Osteoblast (primary cell): ENCODE measurements around the gene NUP62. TPM values are rescaled to one million over a fixed set of nuclear protein-coding genes. Genes with fewer than 3 reads are reported as not detected.

Experiments used
- DNase-seq: peaks from one replicate; pipeline ENCODE4 v3.0.0; 2011; ENCODE audit warnings: low spot score, mixed read lengths; ENCODE audit not compliant: insufficient read length; ENCODE audit errors: missing footprints
- H2AFZ ChIP-seq: 2 replicates; pipeline ENCODE4 v1.6.0; 2011; ENCODE audit warnings: mild to moderate bottlenecking, low read length
- H3K27ac ChIP-seq: 2 replicates; pipeline ENCODE4 v1.5.1; 2011; ENCODE audit warnings: mild to moderate bottlenecking, low read depth, low read length, moderate library complexity
- H3K27me3 ChIP-seq: 2 replicates; pipeline ENCODE4 v1.6.0; 2012; ENCODE audit warnings: mild to moderate bottlenecking, control low read depth, inconsistent platforms, low read length, moderate library complexity; ENCODE audit not compliant: insufficient read depth
- H3K36me3 ChIP-seq: 2 replicates; pipeline ENCODE4 v1.5.1; 2011; ENCODE audit warnings: mild to moderate bottlenecking, low read length, control low read depth, moderate library complexity; ENCODE audit not compliant: insufficient read depth
- H3K4me1 ChIP-seq: 2 replicates; pipeline ENCODE4 v1.5.1; 2011; ENCODE audit warnings: mild to moderate bottlenecking, low read length, control low read depth, moderate library complexity; ENCODE audit not compliant: insufficient read depth
- H3K4me2 ChIP-seq: 2 replicates; pipeline ENCODE4 v1.6.0; 2011; ENCODE audit warnings: mild to moderate bottlenecking, low read length; ENCODE audit not compliant: insufficient read depth
- H3K4me3 ChIP-seq: fragments of 200-600 bp; sonication (generic); 3 replicates; pipeline ENCODE4 v1.5.1; 2012; ENCODE audit warnings: mild to moderate bottlenecking, low read length, inconsistent platforms; ENCODE audit not compliant: insufficient read depth
- H3K79me2 ChIP-seq: 2 replicates; pipeline ENCODE4 v1.6.0; 2012; ENCODE audit warnings: mild to moderate bottlenecking, low read length, control low read depth, inconsistent platforms; ENCODE audit not compliant: insufficient read depth
- H3K9me3 ChIP-seq: 2 replicates; pipeline ENCODE4 v1.5.1; 2011; ENCODE audit warnings: low read depth, low read length, control low read depth
- H4K20me1 ChIP-seq: 2 replicates; pipeline ENCODE4 v1.6.0; 2012; ENCODE audit warnings: mild to moderate bottlenecking, low read length, control low read depth; ENCODE audit not compliant: insufficient read depth
- CTCF ChIP-seq: IDR thresholded peaks from 2 replicates; pipeline ENCODE4 v1.5.1; 2011; ENCODE audit warnings: mild to moderate bottlenecking, low read depth, low read length, moderate library complexity; ENCODE audit errors: extremely low read depth
- total RNA-seq: library from RNA; depleted of rRNA; stranded (reverse); fragments of >200 nt; gene quantifications from 2 replicates; pipeline ENCODE4 v1.2.3, GENCODE V29; 2012

The NUP62 gene
- total RNA-seq, 1 donor, result 22.8 TPM

- Histone ChIP-seq H3K27ac (peak overlapping the region; percentile 69), H3K79me2 (peaks cover 60% of the 10 kb centered on the region), H3K4me2 (peak overlapping the region; percentile 94), H4K20me1 (peaks cover 19% of the 10 kb centered on the region), H3K36me3 (peaks cover 24% of the 10 kb centered on the region), H3K27me3 (no peaks in the 10 kb centered on the region), H3K4me1 (peaks cover 33% of the 10 kb centered on the region), H2AFZ (peak overlapping the region; percentile 84), H3K9me3 (no peaks in the 10 kb centered on the region), H3K4me3 (peak overlapping the region; percentile 74)
- TF ChIP-seq CTCF, result no peak
- no peak for DNase-seq
Observed at GRCh38 chr19:49869009-49869483, 60.3 kb downstream of the NUP62 start.

- H3K27ac ChIP-seq, result peak within 1 kb of the TSS; percentile 91
- H3K4me1 ChIP-seq, result peaks cover 33% of the 10 kb centered on the region
- no peaks in the 10 kb centered on the region for H3K9me3 ChIP-seq
- no peaks in the 10 kb centered on the region for H3K27me3 ChIP-seq
- peaks cover 59% of the 10 kb centered on the region for H3K79me2 ChIP-seq
- TF ChIP-seq CTCF, result no peak
- H3K4me3 ChIP-seq, result peak within 1 kb of the TSS; percentile 95
- peak within 1 kb of the TSS; percentile 94 for H3K4me2 ChIP-seq
- H4K20me1 ChIP-seq, result peaks cover 23% of the 10 kb centered on the region
- DNase-seq, result peak; percentile 99
- peak within 1 kb of the TSS; percentile 87 for H2AFZ ChIP-seq
- peaks cover 37% of the 10 kb centered on the region for H3K36me3 ChIP-seq
Observed at GRCh38 chr19:49866933-49867782, 62.1 kb downstream of the NUP62 start, which contains the start of gene PNKP. Gene PNKP (minus strand): TSS chr19:49867576. CDS start chr19:49867204, 372 bp downstream.

GRCh38 chr19:49864890-49865289 lies 64.4 kb downstream of the NUP62 start:
- TF ChIP-seq CTCF, result no peak
- no peak overlapping the region for H3K4me3 ChIP-seq
- peak overlapping the region; percentile 94 for H3K4me2 ChIP-seq
- peaks cover 26% of the 10 kb centered on the region for H3K4me1 ChIP-seq
- no peak overlapping the region for H2AFZ ChIP-seq
- no peak overlapping the region for H3K27ac ChIP-seq
- DNase-seq, result no peak
- H3K36me3 ChIP-seq, result peaks cover 36% of the 10 kb centered on the region
- peaks cover 41% of the 10 kb centered on the region for H3K79me2 ChIP-seq
- peaks cover 29% of the 10 kb centered on the region for H4K20me1 ChIP-seq
- H3K9me3 ChIP-seq, result no peaks in the 10 kb centered on the region
- no peaks in the 10 kb centered on the region for H3K27me3 ChIP-seq

GRCh38 chr19:49863935-49864320 lies 65.4 kb downstream of the NUP62 start:
- DNase-seq, result no peak
- no peak for TF ChIP-seq CTCF
- Histone ChIP-seq H3K4me3 (no peak overlapping the region), H3K79me2 (peaks cover 41% of the 10 kb centered on the region), H3K27me3 (no peaks in the 10 kb centered on the region), H3K36me3 (peaks cover 40% of the 10 kb centered on the region), H2AFZ (no peak overlapping the region), H3K4me2 (no peak overlapping the region), H3K27ac (no peak overlapping the region), H3K9me3 (no peaks in the 10 kb centered on the region), H4K20me1 (peaks cover 29% of the 10 kb centered on the region), H3K4me1 (peaks cover 30% of the 10 kb centered on the region)
